B cell (primary cell): Measurements from ENCODE around the gene NOD2. TPM values are rescaled to one million over a fixed set of nuclear protein-coding genes. Genes with fewer than 3 reads are reported as not detected.

Source experiments
- ATAC-seq: fragments of 200-7000 bp; cut with Tn5 transposase; one replicate; pipeline ENCODE4 v1.10.0; 2021; ENCODE audit warnings: low read depth, mild to moderate bottlenecking, moderate number of reproducible peaks, moderate library complexity
- CTCF ChIA-PET: fragments of 350-600 bp; sonication (Branson Sonifier 250); formaldehyde crosslinking; loops from one replicate; lab custom pipeline; 2021; ENCODE audit warnings: antibody characterized with exemption, inconsistent platforms; lab: Charles Lee
- POLR2A ChIA-PET: fragments of 350-600 bp; sonication (Branson Sonifier 250); formaldehyde crosslinking; loops from one replicate; lab custom pipeline; 2021; ENCODE audit warnings: antibody characterized with exemption; lab: Charles Lee
- DNase-seq: peaks from one replicate; pipeline ENCODE4 v3.0.0; 2013
- H2AFZ ChIP-seq: 2 replicates; pipeline ENCODE4 v1.6.1; 2012; ENCODE audit warnings: mild to moderate bottlenecking, low read depth, low read length; ENCODE audit not compliant: insufficient read depth, poor library complexity, severe bottlenecking
- H3K27ac ChIP-seq, 2 donors: 1 replicate in 1 of 2; 2 replicates in 1 of 2; pipeline ENCODE4 v1.5.1; 2012 to 2013; ENCODE audit warnings: low read length in 2 of 2, mild to moderate bottlenecking in 2 of 2, moderate library complexity in 1 of 2
- H3K27me3 ChIP-seq, 4 experiments: fragments of 200-600 bp in 1 of 4; sonication (generic) in 1 of 4; replicated peaks in 1 of 4; 1 replicate in 2 of 4; 2 replicates in 2 of 4; pipeline versions ENCODE4 v1.6.1 to v1.7.0; 2013 to 2016; ENCODE audit warnings: low read length in 3 of 4, mild to moderate bottlenecking in 2 of 4, mixed read lengths in 1 of 4, moderate library complexity in 1 of 4; ENCODE audit not compliant: insufficient read depth in 4 of 4, control insufficient read depth in 3 of 4; ENCODE audit errors: control extremely low read depth in 1 of 4
- H3K36me3 ChIP-seq, 2 experiments: replicated peaks in 1 of 2; 1 replicate in 1 of 2; 2 replicates in 1 of 2; pipeline versions ENCODE4 v1.6.1 to v1.7.1; 2013; ENCODE audit warnings: low read length in 1 of 2; ENCODE audit not compliant: insufficient read depth in 2 of 2, control insufficient read depth in 1 of 2; ENCODE audit errors: control extremely low read depth in 1 of 2, extremely low read depth in 1 of 2
- H3K4me1 ChIP-seq, 2 donors: fragments of 200-600 bp in 1 of 2; sonication (generic) in 1 of 2; 1 replicate in 1 of 2; 2 replicates in 1 of 2; pipeline versions ENCODE4 v1.5.1 to v1.6.1; 2013 to 2017; ENCODE audit warnings: low read length in 2 of 2; ENCODE audit not compliant: control insufficient read depth in 2 of 2, insufficient read depth in 2 of 2
- H3K4me2 ChIP-seq: replicated peaks from 2 replicates; pipeline ENCODE3; 2012; ENCODE audit warnings: mild to moderate bottlenecking, low read depth, low read length; ENCODE audit not compliant: poor library complexity, severe bottlenecking
- H3K4me3 ChIP-seq, 5 experiments: fragments of 200-600 bp in 1 of 5; sonication (generic) in 1 of 5; 1 replicate in 3 of 5; 2 replicates in 2 of 5; pipeline versions ENCODE4 v1.5.1 to v1.7.0; 2011 to 2016; ENCODE audit warnings: low read length in 4 of 5, mild to moderate bottlenecking in 4 of 5, low read depth in 2 of 5, control low read depth in 1 of 5, moderate library complexity in 1 of 5; ENCODE audit not compliant: insufficient read depth in 1 of 5; ENCODE audit errors: control extremely low read depth in 1 of 5, extremely low read depth in 1 of 5
- H3K79me2 ChIP-seq: fragments of 200-600 bp; sonication (generic); one replicate; pipeline ENCODE4 v1.6.0; 2016; ENCODE audit warnings: low read length; ENCODE audit not compliant: control insufficient read depth, insufficient read depth
- H3K9ac ChIP-seq: fragments of 200-600 bp; sonication (generic); 2 replicates; pipeline ENCODE4 v1.6.1; 2017; ENCODE audit warnings: mild to moderate bottlenecking, low read length, moderate library complexity
- H3K9me3 ChIP-seq, 3 donors: one replicate each; pipeline versions ENCODE4 v1.6.1 to v1.7.1; 2013; ENCODE audit warnings: low read length in 2 of 3; ENCODE audit not compliant: control insufficient read depth in 2 of 3, insufficient read depth in 1 of 3; ENCODE audit errors: control extremely low read depth in 1 of 3
- H4K20me1 ChIP-seq: 2 replicates; pipeline ENCODE4 v1.6.0; 2012; ENCODE audit warnings: mild to moderate bottlenecking, low read length; ENCODE audit not compliant: insufficient read depth, control insufficient read depth, poor library complexity, severe bottlenecking
- H3K27ac Mint-ChIP-seq: one replicate; pipeline ENCODE4 v1.8.0; 2021; ENCODE audit warnings: mixed read lengths
- H3K27me3 Mint-ChIP-seq: one replicate; pipeline ENCODE4 v1.8.0; 2021; ENCODE audit warnings: mixed read lengths
- H3K4me1 Mint-ChIP-seq: one replicate; pipeline ENCODE4 v1.8.0; 2021; ENCODE audit warnings: mixed read lengths
- H3K4me3 Mint-ChIP-seq: one replicate; pipeline ENCODE4 v1.8.0; 2021; ENCODE audit warnings: mixed read lengths
- H3K9me3 Mint-ChIP-seq: one replicate; pipeline ENCODE4 v1.8.0; 2022; ENCODE audit warnings: mixed read lengths; ENCODE audit not compliant: insufficient read depth
- EZH2 ChIP-seq: IDR thresholded peaks from 2 replicates; pipeline ENCODE4 v1.6.1; 2012; ENCODE audit warnings: borderline replicate concordance, low read depth, mild to moderate bottlenecking, moderate library complexity, low read length; ENCODE audit not compliant: insufficient read depth, poor library complexity, severe bottlenecking
- WGBS: methylation state at CpG from one replicate; pipeline ENCODE4 v1.1.5; 2013; ENCODE audit warnings: missing lambda C conversion rate; ENCODE audit not compliant: insufficient coverage; 5-methylcytosine and 5-hydroxymethylcytosine counted together
- intact Hi-C: fragments of 100-400 bp; cut with micrococcal nuclease; formaldehyde crosslinking; loops from one replicate; pipeline ENCODE4 v1.10.0; 2022
- polyA plus RNA-seq: library from polyadenylated mRNA; depleted of rRNA; stranded (reverse); fragments of >200 nt; gene quantifications from 2 replicates; pipeline ENCODE4 v1.2.3, GENCODE V29; 2012
- total RNA-seq, 2 donors: library from RNA; stranded (reverse); fragments of 120-200 nt in 1 of 2; gene quantifications; 1 replicate in 1 of 2; 2 replicates in 1 of 2; pipeline versions ENCODE4 v1.2.3 to v1.2.4, GENCODE V29; 2013 to 2022
- TF ChIP-seq, protein P1 (sequence below): fragments of 200-600 bp; IDR thresholded peaks from one replicate; pipeline ENCODE4 v1.8.0; 2022; ENCODE audit warnings: antibody characterized with exemption, mild to moderate bottlenecking

The NOD2 gene
- total and polyA plus RNA-seq, 2 donors (not counting 1 experiment from before 2014, with no cell fraction given), result 1.2 to 1.8 TPM

DNA sequence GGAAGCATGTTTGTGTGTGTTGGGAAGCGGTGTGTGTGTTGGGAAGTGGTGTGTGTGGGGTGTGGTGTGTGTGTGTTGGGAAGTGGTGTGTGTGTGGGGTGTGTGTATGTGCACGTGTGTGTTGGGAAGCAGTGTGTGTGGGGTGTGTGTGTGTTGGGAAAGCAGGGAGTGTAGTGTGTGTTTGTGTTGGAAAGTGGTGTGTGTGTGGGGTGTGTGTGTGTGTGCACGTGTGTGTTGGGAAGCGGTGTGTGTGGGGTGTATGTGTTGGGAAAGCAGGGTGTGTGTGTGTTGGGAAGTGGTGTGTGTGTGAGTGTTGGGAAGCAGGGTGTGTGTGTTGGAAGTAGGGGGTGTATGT, 785 bp upstream of the NOD2 start:
- no peak for TF ChIP-seq EZH2
- TF ChIP-seq, protein P1, sequence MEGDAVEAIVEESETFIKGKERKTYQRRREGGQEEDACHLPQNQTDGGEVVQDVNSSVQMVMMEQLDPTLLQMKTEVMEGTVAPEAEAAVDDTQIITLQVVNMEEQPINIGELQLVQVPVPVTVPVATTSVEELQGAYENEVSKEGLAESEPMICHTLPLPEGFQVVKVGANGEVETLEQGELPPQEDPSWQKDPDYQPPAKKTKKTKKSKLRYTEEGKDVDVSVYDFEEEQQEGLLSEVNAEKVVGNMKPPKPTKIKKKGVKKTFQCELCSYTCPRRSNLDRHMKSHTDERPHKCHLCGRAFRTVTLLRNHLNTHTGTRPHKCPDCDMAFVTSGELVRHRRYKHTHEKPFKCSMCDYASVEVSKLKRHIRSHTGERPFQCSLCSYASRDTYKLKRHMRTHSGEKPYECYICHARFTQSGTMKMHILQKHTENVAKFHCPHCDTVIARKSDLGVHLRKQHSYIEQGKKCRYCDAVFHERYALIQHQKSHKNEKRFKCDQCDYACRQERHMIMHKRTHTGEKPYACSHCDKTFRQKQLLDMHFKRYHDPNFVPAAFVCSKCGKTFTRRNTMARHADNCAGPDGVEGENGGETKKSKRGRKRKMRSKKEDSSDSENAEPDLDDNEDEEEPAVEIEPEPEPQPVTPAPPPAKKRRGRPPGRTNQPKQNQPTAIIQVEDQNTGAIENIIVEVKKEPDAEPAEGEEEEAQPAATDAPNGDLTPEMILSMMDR, result no peak
- H3K27ac Mint-ChIP-seq, result peak overlapping the region; percentile 33
- Histone ChIP-seq H3K27ac (no peak overlapping the region), H3K27me3 (no peaks in the 10 kb centered on the region), H4K20me1 (no peaks in the 10 kb centered on the region), H3K4me3 (no peak overlapping the region), H3K9me3 (no peaks in the 10 kb centered on the region), H2AFZ (peak overlapping the region; percentile 68), H3K9ac (no peak overlapping the region), H3K4me2 (peak overlapping the region; percentile 82), H3K79me2 (no peaks in the 10 kb centered on the region), H3K36me3 (no peaks in the 10 kb centered on the region), H3K4me1 (peaks cover 31 to 32% of the 10 kb centered on the region in 2 donors)
- whole genome bisulfite sequencing, result 95% methylated on average over 4 of the region's 4 CpGs
- peaks cover 42% of the 10 kb centered on the region for H3K4me1 Mint-ChIP-seq
- H3K4me3 Mint-ChIP-seq, result peak overlapping the region; percentile 79
- no peaks in the 10 kb centered on the region for H3K9me3 Mint-ChIP-seq
- ChIA-PET CTCF (no interaction called here), POLR2A (no interaction called here)
- no peaks in the 10 kb centered on the region for H3K27me3 Mint-ChIP-seq
- intact Hi-C loops, result no loop called here
- DNase-seq, result no peak
- no peak for ATAC-seq

DNA sequence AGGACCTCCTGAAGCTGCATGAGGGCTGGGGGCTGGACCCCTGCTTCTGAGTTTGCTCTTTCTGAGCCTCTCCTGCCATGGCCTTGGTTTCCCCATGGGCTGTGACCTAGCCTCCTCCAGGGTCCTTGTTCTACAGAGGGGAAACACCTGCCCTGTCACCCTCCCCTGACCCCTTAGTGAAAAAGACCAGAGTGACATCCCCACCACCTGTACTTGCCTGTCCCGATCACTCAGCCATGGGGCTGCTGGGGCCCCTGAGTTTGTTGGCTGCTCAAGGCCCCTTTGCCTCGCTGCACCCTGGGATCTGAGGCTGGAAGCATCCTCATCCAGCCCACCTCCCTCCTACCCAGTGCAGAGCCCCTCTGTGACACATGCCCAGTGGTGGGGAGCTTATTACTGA, 800 bp downstream of the NOD2 start:
- intact Hi-C loops, result no loop called here

More for the DNA sequence above, 800 bp downstream of the NOD2 start:
- Histone ChIP-seq H3K4me2 (peak overlapping the region; percentile 82), H3K27ac (no peak overlapping the region), H3K9ac (peak overlapping the region; percentile 65), H2AFZ (no peak overlapping the region), H3K36me3 (no peaks in the 10 kb centered on the region), H3K4me1 (peaks cover 43 to 44% of the 10 kb centered on the region in 2 donors), H3K4me3 (peak overlapping the region in 2 of 5 experiments; percentile 35 to 59), H3K9me3 (no peaks in the 10 kb centered on the region), H3K79me2 (no peaks in the 10 kb centered on the region), H4K20me1 (no peaks in the 10 kb centered on the region), H3K27me3 (no peaks in the 10 kb centered on the region)
- H3K27ac Mint-ChIP-seq, result peak overlapping the region; percentile 7
- peak overlapping the region; percentile 79 for H3K4me3 Mint-ChIP-seq
- WGBS, result 26% methylated on average over 2 of the region's 2 CpGs
- peaks cover 57% of the 10 kb centered on the region for H3K4me1 Mint-ChIP-seq
- no peak for TF ChIP-seq EZH2
- H3K27me3 Mint-ChIP-seq, result no peaks in the 10 kb centered on the region
- DNase-seq, result no peak
- ChIA-PET POLR2A (no interaction called here), CTCF (interaction anchor here (1.8 kb wide), 1 partner anchor 11 kb away, joined by 6 read pairs; no protein-coding TSS in a partner anchor)
- no peak for ATAC-seq
- H3K9me3 Mint-ChIP-seq, result no peaks in the 10 kb centered on the region
